ENCODE results near the gene OR7C2.
"Not testable (repeated sequence)": the region's sequence is repeated elsewhere in the genome, so short reads cannot be mapped to it uniquely, and the experiment has no call there.

Gene OR7C2

GRCh38 chr19:14941189-14941588 lies at the start of gene OR7C2:
Gene OR7C2, plus strand, starts transcription at chr19:14941489. Its CDS starts 0 bp downstream, at chr19:14941489.
- no peak for DNase-seq

DNA sequence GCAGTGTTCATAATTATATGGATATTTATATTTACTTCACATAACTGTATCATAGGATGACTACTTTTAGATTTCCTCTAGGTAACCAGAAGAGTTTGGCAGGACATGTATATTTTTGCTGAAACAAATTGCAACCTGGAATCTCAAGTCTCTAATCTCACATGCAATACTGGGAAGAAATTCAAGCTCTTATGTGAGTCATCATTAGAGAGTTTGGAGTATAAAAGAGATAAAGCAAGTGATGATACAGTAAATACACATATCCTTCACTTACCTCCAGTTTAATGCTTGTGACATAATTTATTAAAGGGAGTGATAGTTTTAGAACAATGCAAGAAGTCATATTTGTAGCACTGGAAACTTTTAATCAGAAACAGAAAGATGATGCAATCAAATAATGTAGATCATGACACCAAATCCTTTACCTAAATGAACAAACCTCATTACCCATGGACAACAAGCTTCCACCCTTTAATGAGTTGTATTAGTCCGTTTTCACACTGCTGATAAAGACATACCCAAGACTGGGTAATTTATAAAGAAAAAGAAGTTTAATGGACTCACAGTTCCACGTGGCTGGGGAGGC lies 39.5 kb upstream of the OR7C2 start:
- no peak for DNase-seq

DNA sequence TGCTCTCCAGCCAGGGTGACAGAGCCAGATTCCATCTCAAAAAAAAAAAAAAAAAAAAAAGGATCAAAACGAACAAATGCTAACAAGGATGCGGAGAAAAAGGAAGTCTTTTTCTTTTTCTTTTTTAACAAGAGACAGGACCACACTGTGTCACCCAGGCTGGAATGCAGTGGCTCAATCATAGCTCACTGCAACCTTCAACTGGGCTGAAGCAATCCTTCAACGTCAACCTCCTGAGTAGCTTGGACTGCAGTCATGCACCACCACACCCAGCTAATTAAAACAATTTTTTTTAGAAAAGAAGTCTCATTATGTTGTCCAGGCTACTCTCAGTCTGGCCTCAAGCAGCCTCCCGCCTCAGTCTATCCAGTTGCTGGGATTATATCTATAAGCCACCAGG lies 34.6 kb upstream of the OR7C2 start:
- DNase-seq, result no peak

GRCh38 chr19:14915116-14915515 lies 26.2 kb upstream of the OR7C2 start:
- DNase-seq, result no peak

DNA sequence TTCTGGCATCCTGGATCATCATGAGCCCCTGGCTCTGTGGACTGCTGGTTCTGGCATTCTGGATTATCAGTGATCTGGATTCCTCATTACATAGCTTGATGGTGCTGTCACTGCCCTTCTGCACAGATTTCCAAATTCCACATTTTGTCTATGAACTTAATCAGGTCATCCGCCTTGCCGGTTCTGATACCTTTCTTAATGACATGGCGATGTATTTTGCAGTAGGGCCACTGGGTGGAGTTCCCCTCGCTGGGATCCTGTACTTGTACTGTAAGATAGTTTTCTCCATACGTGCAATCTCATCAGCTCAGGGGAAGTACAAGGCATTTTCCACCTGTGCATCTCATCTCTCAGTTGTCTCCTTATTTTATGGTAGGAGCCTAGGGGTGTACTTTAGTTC lies 24.4 kb upstream of the OR7C2 start:
- DNase-seq, result no peak

- no peak for DNase-seq
These were observed 7.8 kb upstream of the OR7C2 start for GRCh38 chr19:14933506-14933905.

- DNase-seq, result no peak
These were observed 1.0 kb upstream of the OR7C2 start for GRCh38 chr19:14940266-14940665.

- no peak for DNase-seq
These were observed 2.3 kb downstream of the OR7C2 start for GRCh38 chr19:14943601-14944000.

- DNase-seq, result no peak
These were observed 3.2 kb downstream of the OR7C2 start for GRCh38 chr19:14944456-14944855.

DNA sequence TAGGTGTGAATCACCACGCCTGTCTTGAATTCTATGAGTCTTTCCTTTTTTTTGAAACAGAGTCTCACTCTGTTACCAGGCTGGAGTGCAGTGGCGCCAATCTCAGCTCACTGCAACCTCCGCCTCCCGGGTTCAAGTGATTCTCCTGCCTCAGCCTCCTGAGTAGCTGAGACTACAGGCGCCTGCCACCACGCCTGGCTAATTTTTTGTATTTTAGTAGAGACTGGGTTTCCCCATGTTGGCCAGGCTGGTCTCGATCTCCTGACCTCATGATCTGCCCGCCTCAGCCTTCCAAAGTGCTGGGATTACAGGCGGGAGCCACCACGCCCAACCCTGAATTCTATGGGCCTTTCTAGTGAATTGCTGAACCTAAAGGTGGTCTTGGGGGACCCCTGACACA lies 8.1 kb downstream of the OR7C2 start:
- not testable (repeated sequence) for DNase-seq

GRCh38 chr19:14949876-14950275 lies 8.6 kb downstream of the OR7C2 start:
- DNase-seq, result no peak

- DNase-seq, result no peak
These were observed 9.1 kb downstream of the OR7C2 start for GRCh38 chr19:14950421-14950820.

GRCh38 chr19:14952767-14953166 lies 11.5 kb downstream of the OR7C2 start:
- DNase-seq, result no peak

- no peak for DNase-seq
These were observed 12.9 kb downstream of the OR7C2 start for GRCh38 chr19:14954071-14954655.

DNA sequence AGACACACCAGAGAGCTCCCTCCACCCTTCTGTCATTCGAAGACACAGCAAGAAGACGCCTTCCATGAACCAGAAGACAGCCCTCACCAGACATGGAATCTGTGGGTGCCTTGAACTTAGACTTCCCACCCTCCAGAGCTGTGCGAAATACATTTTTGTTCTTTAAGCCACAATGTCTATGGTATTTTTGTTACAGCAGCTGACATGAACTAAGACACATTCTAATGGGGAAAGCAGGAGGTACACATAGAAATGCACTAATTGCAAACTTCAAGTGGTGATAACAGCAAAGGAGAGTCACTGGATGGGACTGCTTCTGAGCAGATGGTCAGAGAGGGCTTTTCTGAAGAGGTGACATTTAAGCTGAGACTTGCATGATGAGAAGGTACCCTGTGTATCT lies 16.2 kb downstream of the OR7C2 start:
- no peak for DNase-seq

DNA sequence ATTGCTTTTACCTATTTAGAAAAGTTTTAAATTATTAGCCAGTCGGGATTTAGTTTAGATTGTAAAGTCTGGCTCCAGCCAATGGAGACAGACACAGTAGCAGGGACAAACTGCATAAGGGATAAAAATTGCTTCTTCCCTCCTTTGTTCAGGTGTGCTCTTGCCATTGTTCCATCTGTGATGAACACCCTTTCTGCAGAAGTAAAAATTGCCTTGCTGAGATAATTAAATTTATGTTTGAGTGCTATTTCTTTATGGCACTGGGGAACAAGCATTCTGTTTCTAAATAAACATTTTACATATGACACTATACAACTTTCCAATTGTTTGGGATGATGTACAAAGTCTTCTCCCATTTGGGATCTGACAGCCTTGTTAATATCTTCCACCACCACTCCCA lies 18.0 kb downstream of the OR7C2 start:
- DNase-seq, result no peak

GRCh38 chr19:14961956-14962685 lies 20.8 kb downstream of the OR7C2 start:
- no peak for DNase-seq

DNA sequence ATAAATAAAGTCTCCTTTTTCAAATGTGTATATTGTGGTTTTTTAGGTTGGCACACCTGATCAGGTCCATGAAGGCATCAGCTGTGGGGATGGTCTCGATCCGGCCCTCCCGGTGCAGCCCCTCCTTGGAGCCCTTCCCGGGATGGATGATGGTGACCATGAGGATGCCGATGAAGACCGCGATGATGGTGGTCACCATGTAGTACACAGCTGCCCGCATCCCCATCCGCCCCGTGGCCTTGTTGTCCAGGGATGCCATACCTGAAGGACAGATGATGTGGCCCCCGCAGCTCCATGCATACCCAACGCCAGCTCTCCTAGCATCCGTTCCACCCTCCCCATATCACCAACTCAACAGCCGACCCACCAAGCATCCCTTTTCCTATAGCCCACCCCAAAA lies 27.0 kb downstream of the OR7C2 start:
- DNase-seq, result no peak

GRCh38 chr19:14971474-14971873 lies 30.2 kb downstream of the OR7C2 start:
- no peak for DNase-seq

- no peak for DNase-seq
These were observed 31.4 kb downstream of the OR7C2 start for GRCh38 chr19:14972676-14973075.

DNA sequence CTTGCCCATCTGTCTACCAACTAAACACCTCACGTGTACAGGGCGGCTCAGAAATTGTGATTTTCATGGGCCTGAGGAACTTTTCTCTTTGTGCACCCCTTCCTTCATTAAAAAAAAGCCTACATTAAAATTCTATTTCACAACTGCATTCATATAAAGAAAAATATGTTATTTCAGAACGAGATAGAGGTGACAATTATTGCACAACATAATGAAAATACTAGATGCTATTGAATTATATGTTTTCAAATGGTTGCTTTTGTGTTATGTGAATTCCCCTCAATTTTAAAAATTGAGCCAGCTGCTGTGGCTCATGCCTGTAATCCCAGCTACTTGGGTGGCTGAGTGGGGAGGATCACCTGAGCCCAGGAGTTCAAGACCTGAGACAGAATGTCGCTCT lies 33.2 kb downstream of the OR7C2 start:
- DNase-seq, result no peak

DNA sequence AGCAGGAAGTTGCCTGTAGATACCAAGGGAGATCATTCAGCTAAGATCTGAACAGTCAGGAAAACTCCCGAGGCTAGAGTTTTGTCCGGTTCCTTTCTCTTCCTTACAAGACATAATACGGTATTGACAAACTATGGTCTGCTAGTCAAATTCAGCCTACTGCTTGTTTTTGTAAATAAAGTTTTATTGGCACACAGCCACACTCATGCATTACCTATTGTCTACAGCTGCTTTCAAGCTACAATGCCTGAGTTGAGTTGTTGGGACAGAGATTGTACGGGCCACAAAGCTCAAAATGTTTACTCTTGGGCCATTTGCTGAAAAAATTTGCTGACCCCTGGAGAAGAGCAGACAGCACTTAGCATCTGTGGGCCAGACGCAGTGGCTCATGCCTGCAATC lies 35.8 kb downstream of the OR7C2 start:
- no peak for DNase-seq

GRCh38 chr19:14978161-14978776 lies 37.0 kb downstream of the OR7C2 start:
- no peak for DNase-seq
